ENCODE data around the gene LHX5.

The LHX5 gene

DNA sequence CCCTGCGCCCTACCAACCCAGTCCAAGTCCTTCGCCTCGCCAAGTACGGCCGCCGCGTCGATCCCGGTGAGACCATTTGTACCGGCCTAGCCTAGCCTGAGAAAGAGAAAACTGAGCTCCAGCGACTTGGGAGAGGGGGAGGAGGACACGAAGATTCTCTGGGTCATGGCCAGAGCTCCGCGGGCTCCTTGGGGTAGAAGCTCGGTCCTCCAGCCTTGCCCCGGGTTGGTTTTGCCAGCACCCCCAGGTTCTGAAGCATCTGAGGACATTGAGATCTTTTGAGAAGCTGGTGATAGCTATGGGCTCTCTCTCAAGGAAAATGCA lies 7.3 kb downstream of the LHX5 start:
- no peak for DNase-seq

DNA sequence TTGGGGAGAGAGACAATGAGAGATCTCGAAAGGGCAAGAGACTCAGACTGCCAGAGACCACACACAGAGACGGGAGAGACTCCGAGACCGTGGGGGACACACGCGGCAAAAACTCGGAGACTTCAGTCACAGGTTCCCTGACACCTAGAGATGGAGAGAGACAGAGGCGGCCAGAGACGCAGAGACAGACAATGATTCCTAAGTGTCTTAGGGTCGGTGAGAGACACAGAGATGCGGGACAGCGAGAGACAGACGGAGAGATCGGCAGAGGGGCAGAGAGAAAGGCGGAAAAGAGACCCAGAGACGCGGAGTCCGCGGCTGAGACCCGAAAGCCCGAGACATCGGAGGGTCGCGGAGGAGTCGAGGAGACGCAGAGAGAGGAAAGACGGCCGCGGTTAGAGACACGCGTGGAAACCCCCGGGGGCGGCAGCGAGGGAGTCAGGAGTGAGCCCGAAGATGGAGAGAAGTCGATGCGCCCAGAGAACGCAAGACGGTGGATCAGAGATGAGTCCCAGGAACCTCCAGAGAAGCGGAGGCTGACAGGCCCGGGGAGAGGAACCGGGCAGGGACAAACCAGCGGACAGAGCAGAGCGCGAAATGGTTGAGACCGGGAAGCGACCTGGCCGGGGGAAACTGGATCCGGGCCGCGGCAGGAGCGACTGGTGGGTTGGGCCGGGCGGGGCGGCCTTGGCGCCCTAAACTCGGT lies 7.8 kb downstream of the LHX5 start:
- DNase-seq, result no peak

DNA sequence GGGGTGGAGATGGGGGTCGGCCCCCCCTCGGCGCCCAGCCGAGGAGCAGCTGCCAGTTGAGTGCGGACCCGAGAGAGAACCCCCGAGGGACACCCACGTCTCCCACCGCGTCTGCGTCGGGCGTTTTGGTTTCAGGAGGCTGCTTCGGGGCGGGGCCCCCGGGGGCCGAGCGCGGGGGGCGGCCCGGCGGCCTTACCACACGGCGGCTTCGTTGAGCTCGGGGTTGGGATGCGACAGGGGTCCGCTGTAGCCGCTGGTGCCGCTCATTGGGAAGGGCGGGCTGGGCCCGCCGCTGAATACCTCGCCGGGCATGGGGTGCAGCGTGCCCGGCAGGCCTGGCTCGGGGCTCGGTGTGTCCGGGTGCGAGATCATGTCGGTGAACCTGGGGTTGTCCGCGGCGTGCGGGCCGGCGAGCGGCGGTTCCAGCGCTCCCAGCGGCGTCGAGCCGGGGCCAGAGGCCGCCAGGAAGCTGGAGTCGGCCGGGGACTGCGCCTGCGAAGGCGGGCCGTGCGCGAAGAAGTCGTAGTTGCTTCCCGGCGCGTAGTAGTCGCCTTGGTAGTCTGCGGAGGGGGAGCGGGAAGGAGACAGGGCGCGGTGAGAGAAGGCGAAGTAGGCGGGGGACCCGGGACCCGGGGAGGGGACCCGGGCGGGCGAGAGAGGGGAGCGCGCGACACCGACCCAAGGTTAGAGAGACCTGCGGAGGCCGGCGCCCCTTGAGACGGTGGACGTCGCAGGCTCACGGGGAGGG lies 8.5 kb downstream of the LHX5 start:
- no peak for DNase-seq

DNA sequence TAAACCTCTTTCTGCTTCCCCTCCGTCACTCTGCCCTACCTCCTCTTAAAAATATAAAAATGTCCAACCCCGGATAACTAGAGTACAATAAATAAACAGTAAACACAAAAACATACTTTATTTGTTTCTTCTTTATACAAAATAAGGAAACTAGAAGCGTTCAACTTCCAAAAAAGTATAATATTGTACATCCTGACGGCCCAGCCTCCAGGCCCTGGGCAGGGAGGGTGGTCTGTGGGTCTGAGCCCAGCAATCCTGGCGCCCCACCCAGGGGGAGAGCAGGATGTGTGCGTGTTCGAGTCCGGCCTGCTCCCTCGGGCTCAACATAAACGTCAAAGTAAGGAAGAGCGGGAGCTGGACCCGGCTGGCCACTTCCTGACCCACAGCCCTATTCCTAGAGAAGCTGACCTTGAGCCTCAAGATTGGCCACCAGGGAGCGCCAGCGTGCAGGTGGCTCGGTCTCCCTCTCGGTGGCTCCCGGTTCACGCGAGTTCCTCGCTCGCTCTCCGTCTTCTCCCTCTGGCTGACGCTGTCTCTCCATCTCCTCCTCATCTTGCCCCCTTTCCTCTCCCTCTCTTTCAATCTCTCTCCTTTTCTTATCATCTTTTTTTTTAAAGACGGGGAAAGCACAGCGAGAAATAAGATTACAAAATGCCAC lies 9.4 kb downstream of the LHX5 start:
- DNase-seq, result peak; percentile 66

DNA sequence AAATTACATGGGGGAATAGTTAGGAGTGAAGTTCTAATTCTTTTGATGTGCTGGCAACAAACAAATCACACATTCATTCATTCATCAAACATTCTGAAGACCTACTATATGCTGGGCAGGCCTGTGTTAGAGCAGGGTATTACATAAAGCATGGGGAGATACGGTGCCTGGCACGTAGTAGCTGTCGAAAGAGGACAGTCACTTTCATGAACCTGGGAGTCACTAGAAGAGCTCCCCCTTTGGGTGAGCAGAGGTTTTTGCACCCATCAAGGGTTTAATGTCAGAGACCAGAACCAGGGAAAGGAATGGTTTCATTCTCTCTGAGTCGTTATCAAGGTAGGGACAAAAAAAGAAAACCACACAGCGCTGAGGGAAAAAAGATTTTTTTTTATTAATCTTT lies 10.0 kb downstream of the LHX5 start:
- no peak for DNase-seq

DNA sequence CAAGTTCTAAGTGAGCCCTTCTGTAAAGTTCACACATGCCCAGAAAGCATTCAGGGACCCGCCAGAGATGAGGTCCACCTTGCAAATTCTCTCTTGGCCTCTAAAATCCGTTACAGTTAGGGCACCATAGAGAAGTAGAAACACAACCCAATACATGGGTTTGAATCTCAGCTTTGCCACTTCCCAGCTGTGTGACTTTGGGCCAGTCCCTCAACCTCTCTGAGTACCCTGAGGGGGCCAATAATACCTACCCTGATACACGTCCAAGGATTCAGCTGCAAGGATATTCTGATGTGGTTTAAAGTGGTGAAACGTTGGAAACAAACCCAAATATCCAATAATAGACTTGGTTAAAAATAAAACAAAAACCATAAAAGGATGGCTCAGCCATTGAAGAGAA lies 11.7 kb downstream of the LHX5 start:
- no peak for DNase-seq

DNA sequence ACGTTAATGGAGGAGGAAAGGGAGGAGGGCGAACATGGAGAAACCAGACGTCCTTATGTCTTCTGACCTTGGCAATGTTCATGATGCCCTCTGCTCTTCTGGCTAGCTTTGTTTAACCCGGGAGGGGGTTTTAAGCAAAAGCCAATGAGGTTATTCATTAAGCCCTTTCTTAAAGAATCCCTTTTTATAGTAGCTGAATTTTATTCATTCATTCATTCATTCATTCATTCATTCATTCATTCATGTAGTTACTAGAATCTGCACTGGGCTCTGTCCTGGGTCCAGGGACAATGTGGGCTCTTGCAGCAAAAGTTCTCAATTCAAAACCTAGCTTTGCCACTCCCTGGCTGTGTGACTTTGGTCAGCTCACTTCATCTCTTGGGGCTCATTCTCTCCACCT lies 14.0 kb downstream of the LHX5 start:
- no peak for DNase-seq

DNA sequence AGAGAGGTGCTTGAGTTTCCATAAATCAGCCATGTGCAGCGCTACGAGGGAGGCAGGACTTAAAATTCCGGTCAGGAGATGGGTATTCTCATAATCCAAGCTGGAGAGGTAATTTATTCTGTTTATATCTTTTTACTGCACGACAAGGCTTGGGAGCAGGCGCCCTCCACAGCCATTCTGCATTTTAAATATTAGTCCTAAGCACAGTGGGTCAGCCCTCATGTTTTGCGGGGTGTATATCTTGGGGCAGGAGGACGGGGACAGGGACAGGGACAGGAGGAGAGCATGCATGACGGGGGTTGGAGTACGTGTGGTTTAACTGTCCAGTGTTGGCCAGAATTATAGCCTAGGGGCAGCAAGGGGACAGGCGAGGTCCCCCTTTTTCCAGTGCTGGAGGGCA lies 14.5 kb downstream of the LHX5 start:
- DNase-seq, result no peak

DNA sequence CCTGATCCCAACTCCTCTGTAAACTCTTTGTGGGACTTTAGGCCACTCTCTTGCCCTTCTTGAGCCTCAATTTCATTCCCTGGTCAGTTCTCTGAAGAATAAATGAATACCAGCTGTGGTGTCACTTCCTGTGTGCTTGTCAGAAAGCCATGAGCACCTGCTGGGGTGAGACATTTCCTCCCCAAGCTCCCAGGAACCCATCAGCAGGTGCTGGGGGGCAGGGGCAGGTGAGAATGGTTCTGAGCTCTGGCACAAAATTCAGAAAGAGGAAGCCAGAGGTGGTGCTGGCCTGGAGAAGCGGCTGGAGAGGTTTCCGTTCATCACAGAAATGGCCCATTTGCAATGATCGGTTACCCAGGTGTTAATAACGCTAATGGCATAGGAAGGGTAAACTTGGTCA lies 14.9 kb downstream of the LHX5 start:
- no peak for DNase-seq

DNA sequence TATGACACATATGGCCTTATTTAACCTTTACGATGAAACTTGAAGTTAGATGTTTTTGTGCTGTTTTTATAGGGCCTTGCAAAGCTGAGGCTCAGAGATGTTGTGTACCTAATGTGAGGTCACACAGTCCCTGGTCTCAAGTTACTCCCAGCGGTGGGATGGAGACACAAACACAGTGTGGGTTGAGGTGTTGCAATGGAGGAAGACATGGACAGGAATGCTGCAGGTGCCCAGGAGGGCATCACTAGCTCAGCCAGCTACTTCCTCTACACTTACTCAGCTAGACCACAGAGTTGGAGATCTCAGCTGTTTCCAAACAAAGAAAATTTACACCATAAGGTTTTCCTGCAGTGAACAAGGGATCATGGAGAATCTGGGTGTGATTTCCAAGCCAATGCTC lies 15.5 kb downstream of the LHX5 start:
- no peak for DNase-seq

DNA sequence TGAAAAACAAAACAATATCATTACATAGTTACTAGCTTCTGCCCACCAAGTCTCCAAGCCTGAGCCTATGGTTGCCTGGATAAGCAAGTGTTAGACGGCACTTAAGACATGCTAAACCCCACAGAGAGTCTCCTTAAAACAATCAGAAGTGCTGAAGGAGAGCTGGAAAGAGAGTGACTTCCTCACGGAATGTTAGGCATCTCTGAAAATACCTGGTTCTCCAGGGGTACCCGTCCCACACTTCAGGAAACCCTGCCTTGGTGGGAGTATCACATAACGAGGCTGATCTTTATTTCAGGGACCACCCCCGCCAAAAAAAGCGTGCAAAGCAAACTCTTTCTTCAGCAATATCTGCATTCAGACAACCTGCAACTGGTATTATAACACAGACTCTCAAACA lies 18.3 kb downstream of the LHX5 start:
- no peak for DNase-seq

DNA sequence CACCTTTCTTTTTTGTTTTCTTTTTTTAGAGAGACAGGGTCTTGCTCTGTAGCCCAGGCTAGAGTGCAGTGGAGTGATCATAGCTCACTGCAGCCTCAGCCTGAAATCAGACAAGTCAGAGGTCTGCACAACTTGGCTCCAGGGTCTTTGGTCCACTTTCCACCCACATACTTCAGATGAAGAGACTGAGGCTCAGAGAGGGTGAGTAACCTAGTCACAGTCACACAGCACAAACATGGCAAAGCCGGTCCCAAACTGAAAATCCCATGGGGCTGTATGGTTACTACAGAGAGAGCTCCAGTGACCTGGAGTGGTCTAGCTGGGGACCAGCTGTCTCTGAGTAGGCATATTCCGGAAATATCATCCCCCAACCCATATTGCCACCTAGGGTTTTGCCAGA lies 19.2 kb downstream of the LHX5 start:
- DNase-seq, result no peak

DNA sequence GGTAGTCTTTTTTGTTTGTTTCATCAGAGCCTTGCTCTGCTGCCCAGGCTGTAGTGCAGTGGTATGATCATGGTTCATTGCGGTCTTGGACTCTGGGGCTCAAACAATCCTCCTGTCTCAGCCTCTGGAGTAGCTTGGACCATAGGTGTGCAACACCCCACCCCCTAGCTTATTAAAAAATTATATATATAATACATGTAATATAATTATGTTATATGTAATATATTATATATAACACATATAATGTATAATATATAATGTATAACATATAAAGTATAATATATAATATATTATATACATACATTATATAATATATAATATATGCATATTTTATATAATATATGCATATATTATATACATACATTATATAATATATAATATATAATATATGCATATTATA lies 21.8 kb downstream of the LHX5 start:
- no peak for DNase-seq

DNA sequence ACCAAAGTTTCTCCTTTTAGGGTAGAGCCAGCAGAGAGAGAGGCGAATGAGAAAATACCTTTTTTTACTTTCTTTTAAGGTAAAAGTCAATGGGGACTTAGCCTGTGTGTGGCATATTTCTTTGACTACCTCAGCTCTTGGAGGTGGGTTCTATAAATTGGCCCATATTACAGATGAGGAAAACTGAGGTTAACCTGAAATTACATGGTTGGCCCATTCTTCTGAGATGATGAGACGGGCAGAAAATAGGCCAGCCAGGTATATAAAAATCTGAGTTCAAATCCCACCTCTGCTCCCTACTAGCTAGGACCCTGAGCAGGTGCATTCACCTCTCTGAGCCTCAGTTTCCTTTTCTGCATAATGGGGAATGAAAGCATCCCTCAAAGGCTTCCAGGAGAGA lies 22.4 kb downstream of the LHX5 start:
- no peak for DNase-seq

DNA sequence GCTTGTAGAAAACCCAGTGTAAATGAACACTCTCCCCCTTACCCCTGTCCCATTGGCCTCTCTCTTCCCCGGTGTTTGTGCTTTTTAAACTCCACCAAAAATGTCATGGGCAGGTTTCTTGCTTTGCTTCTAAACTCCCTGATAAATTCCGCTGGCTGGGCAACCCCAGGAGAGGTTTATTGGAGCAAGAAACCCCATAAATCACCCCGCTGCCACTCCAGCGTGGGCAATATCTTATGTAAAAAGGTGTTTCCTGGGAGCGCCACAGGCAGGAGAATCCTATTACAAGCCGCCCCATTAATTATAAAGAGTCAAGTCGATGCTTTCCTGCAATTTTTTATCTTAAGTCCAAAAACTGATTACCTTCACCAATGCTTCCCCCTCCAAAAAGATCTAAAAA lies 22.8 kb downstream of the LHX5 start:
- DNase-seq, result no peak

DNA sequence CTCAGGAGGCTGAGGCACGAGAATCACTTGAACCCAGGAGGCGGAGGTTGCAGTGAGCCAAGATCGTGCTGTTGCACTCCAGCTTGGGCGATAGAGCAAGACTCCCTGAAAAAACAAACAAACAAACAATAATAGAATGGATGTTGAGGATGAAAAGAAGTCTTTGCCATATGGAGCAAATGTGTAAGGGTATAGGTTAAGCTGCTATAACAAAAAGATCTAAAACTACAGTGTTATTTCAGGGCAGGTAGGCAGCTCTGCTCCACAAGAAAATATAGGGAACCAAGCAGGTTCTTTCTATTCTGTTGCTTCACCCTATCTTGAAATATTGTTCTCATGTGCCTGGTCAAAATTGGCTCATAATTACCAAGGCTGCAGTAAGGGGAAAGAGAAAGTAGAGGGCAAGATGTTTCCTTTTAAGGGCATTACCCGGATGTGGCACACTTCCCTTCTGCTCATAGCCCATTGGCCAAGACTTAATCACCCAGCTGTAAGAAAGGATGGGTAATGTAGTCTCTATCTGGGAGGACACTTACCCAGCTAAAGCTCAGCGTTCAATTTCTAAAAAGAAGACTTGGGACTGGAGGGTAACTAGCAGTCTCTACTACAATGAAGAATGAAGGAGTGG lies 26.0 kb downstream of the LHX5 start:
- no peak for DNase-seq

DNA sequence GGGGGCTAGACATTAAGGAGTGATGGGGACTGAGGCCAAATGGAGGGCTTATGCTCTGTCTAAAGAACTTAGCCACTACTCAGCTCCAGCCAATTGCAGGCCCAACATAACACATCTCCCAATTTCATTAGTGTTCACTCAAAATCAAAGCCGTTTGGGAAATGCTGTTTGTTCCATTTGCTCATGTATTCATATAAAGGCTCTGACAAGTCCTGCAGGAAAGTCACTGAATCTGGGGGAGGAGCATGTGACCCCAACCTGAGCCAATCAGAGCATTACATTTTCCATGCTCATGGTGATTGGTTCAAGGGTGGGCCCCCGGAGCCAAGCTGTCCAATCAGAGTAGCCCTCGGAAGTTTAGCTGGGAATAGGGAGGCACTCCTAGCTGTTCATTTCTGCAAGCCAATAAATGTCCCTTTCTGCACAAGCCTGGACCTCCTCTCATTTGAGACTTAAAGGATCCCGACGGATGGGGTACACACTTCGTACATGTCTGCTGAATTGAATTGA lies 28.6 kb downstream of the LHX5 start:
- DNase-seq, result no peak

DNA sequence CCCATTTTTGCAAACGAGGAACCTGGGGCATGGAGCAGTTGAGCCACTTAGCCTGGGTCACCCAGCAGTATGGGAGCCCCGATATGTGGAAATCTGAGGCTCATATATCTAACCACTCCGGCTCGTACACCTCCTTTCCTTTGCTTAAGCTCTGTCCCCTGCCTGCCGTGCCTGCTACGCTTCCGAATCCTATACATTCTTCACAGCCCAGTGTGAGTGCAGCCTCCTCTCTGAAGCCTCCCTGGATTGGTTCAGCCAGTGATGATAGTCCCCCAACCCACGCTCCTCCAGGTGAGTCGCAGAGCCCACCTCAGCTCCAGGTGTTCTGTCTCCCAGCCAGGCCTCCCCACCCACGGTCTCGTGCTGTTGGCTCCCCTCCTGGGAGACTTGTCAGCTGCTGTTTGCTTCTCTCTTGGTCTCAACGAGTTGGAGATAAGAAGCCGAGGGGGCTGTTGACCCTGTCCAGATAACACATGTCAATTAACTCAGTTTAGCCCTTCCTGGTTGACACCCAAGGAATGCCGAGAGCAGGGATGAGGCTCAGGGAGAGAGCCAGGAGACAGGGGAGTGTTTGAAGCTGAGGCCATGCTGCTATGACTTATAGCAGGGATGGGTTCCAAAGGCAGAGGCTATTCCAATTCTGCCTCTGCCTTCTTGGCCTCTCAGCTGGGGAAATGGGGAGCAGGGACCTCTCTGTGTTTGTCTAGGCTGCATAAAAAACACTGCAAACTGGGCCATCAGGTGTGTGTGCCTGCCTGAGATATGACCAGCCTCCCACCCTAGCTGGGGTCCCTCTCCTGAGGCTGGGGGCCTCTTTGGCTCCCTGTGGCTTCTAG lies 30.5 kb downstream of the LHX5 start:
- no peak for DNase-seq

DNA sequence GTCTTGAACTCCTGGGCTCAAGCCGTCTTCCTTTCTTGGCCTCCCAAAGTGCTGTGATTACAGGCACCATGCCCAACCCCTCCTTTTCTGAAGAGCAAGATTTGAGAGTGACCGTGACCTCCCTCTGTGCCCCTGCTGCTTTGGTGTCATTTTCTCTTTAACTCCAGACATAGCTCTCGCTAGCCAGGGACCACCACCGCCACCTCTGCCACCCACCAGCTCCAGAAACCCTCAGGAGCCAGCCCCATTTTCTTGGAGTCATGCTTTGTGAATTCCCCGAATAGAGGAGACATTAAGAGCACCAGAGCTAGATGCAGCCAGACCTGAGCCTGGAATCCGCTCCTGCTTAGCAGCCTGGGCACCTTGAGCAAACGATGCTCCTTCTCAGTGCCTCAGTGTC lies 31.3 kb downstream of the LHX5 start:
- no peak for DNase-seq

DNA sequence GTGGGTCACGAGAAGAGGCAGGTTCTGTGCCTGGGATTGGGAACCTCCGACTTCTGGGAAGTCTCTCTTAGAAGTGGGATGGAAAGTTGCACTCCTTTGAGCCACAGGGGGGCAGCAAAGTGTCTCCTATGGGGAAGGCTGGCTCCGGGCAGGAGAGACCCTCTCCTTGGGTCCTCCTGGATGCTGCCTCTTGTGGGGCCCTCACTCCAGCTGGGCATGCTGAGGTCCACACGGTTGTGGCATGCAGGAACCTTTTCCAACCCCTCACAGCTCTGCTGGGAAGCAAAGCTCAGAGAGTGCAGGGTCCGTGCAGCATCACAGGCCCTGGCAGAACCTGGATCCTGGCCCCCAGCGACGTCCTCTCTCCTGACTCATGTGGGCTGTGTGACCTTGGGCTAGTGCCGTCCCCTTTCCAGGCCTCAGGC lies 32.1 kb downstream of the LHX5 start:
- DNase-seq, result peak; percentile 29

DNA sequence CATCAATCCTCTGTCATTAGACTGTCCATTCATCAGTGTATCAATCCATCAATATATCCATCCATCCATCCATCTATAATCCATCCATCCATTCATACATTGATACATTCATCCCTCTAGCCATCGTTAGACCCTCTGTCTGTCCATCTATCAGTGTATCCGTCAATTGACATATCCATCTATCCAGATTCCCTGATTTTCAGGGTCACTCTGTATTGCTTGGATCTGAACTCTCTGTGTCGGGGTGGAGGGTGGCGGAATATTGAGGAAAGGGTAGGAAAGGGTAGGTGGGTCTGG lies 32.4 kb downstream of the LHX5 start:
- no peak for DNase-seq

DNA sequence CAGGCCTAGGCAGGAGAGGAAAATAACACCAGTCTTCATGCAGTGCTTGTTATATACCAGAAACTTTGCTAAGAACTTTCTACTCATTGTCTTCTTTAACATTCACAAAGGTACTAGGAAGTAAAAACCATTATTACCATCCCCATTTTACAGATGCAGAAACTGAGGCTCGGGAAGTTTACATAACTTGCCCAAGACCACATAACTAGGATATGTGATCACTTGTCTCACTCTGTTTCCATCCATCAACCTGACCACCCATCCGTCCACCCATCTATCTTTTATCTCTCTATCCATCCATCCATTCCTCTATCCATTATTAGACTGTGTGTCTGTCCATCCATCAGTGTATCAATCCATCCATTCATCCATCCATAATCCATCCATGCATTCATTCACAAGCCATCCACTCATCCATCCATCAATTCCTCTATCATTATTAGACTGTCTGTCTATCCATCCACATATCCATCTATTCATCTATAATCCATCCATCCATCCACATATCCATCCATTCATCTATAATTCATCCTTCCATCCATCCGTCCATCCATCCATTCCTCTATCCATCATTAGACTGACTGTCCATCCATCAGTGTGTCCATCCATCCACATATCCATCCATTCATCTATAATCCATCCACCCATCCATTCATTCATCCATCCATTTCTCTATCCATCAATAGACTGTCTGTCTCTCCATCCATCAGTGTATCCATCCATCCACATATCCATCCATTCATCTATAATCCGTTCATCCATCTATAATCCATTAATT lies 33.0 kb downstream of the LHX5 start:
- no peak for DNase-seq
